ENCODE data around the gene CAB39L.

GRCh38 chr13:49300739-49301589, 142.9 kb downstream of the CAB39L start:
- peak; percentile 81 to 93 (median 85) for TF ChIP-seq CTCF (IDR thresholded peaks at IDR 0.05)
- no peak for TF ChIP-seq POLR2A (IDR thresholded peaks at IDR 0.05)
